Lung (tissue), 12 donors: Measurements from ENCODE around the gene RBM38. TPM values are rescaled to one million over a fixed set of nuclear protein-coding genes. Genes with fewer than 3 reads are reported as not detected.

Experiments used
- ATAC-seq: fragments of 200-7000 bp; cut with Tn5 transposase; one replicate; pipeline ENCODE4 v1.9.1; 2020; ENCODE audit warnings: moderate number of reproducible peaks; ENCODE audit not compliant: insufficient read depth, low FRiP score
- DNase-seq, 3 donors: peaks; one replicate each; pipeline ENCODE4 v3.0.0-alpha.2; 2013 to 2017
- H3K27ac ChIP-seq, 2 donors: one replicate each; pipeline ENCODE4 v1.5.1; 2013; ENCODE audit warnings: mild to moderate bottlenecking in 2 of 2, moderate library complexity in 2 of 2, control low read depth in 1 of 2, inconsistent platforms in 1 of 2, low read depth in 1 of 2, low read length in 1 of 2
- H3K27me3 ChIP-seq, 3 donors: one replicate each; pipeline ENCODE4 v1.5.1; 2013; ENCODE audit warnings: low read length in 2 of 3; ENCODE audit not compliant: control insufficient read depth in 3 of 3, insufficient read depth in 3 of 3
- H3K36me3 ChIP-seq, 4 donors: one replicate each; pipeline ENCODE4 v1.5.1; 2013; ENCODE audit warnings: low read length in 4 of 4, mild to moderate bottlenecking in 1 of 4, moderate library complexity in 1 of 4; ENCODE audit not compliant: control insufficient read depth in 4 of 4, insufficient read depth in 4 of 4
- H3K4me1 ChIP-seq, 5 donors: one replicate each; pipeline ENCODE4 v1.5.1; 2013; ENCODE audit warnings: low read length in 5 of 5, mild to moderate bottlenecking in 2 of 5, moderate library complexity in 1 of 5; ENCODE audit not compliant: control insufficient read depth in 5 of 5, insufficient read depth in 5 of 5
- H3K4me3 ChIP-seq: one replicate; pipeline ENCODE4 v1.5.1; 2013; ENCODE audit warnings: mild to moderate bottlenecking, control low read depth, moderate library complexity
- H3K9ac ChIP-seq, 2 donors: one replicate each; pipeline ENCODE4 v1.5.1; 2013; ENCODE audit warnings: low read length in 2 of 2, control low read depth in 1 of 2; ENCODE audit not compliant: insufficient read depth in 1 of 2
- H3K9me3 ChIP-seq, 4 donors: one replicate each; pipeline ENCODE4 v1.5.1; 2013; ENCODE audit warnings: low read length in 3 of 4, mild to moderate bottlenecking in 1 of 4, moderate library complexity in 1 of 4; ENCODE audit not compliant: control insufficient read depth in 4 of 4, insufficient read depth in 3 of 4
- CTCF ChIP-seq: IDR thresholded peaks from 2 replicates; pipeline ENCODE4 v1.5.1; 2012; ENCODE audit warnings: mild to moderate bottlenecking; ENCODE audit errors: control extremely low read depth, extremely low read depth
- WGBS, 2 donors: extraction: QIAGEN DNeasy Blood & Tissue Kit; methylation state at CpG; one replicate each; pipeline ENCODE4 v1.1.7; 2013; 5-methylcytosine and 5-hydroxymethylcytosine counted together
- polyA plus RNA-seq, 2 donors: library from polyadenylated mRNA; stranded (reverse); fragments of 200-250 nt; gene quantifications; one replicate each; pipeline ENCODE4 v1.2.1, GENCODE V29; 2013
- total RNA-seq, 2 donors: library from RNA; depleted of rRNA in 1 of 2; stranded (reverse); fragments of >200 nt in 1 of 2; gene quantifications; one replicate each; pipeline ENCODE4 v1.2.1, GENCODE V29; 2014 to 2021
- donor health status: control.
- donor health status: control.
- donor health status: Bipolar disorder and iron deficiency.
- donor health status: healthy.
- donor health status: DM: yes; HTN: yes; CAD: no.

The RBM38 gene
- total and polyA plus RNA-seq, 4 donors, result 23.1 to 38.6 (median 30.9) TPM

GRCh38 chr20:57433657-57434389 is 42.6 kb downstream of the RBM38 start:
- Histone ChIP-seq H3K27ac (no peak overlapping the region), H3K27me3 (no peaks in the 10 kb centered on the region), H3K36me3 (no peaks in the 10 kb centered on the region), H3K4me3 (no peak overlapping the region), H3K9ac (no peak overlapping the region), H3K9me3 (peaks cover 0 to 4% (median 1%) of the 10 kb centered on the region in 4 donors), H3K4me1 (peaks cover 0 to 16% (median 6%) of the 10 kb centered on the region in 5 donors)
- TF ChIP-seq CTCF, result no peak
- ATAC-seq (no peak), DNase-seq (no peak)
- WGBS, 2 donors, result 75 to 88% methylated on average over 14 of the region's 14 CpGs

- ATAC-seq, result no peak
- Histone ChIP-seq H3K4me1 (peaks cover 0 to 16% (median 8%) of the 10 kb centered on the region in 5 donors), H3K9me3 (peaks cover 0 to 4% (median 1%) of the 10 kb centered on the region in 4 donors), H3K27me3 (no peaks in the 10 kb centered on the region), H3K4me3 (no peak overlapping the region), H3K36me3 (no peaks in the 10 kb centered on the region), H3K27ac (no peak overlapping the region), H3K9ac (no peak overlapping the region)
- TF ChIP-seq CTCF, result no peak
- 88 to 97% methylated on average over 9 of the region's 9 CpGs for WGBS, 2 donors
- no peak for DNase-seq
Measured at GRCh38 chr20:57434390-57434700, 43.1 kb downstream of the RBM38 start.

- no peak for DNase-seq
- Histone ChIP-seq H3K4me3 (no peak overlapping the region), H3K36me3 (no peaks in the 10 kb centered on the region), H3K27ac (no peak overlapping the region), H3K4me1 (peaks cover under 1 to 21% (median 13%) of the 10 kb centered on the region in 5 donors), H3K9ac (no peak overlapping the region), H3K9me3 (peaks cover 0 to 4% (median 1%) of the 10 kb centered on the region in 4 donors), H3K27me3 (no peaks in the 10 kb centered on the region)
- TF ChIP-seq CTCF, result no peak
- no peak for ATAC-seq
- WGBS, 2 donors, result 52 to 60% methylated on average over 10 of the region's 10 CpGs
Measured at GRCh38 chr20:57435105-57435497, 43.9 kb downstream of the RBM38 start.
